Central memory CD4-positive, alpha-beta T cell (primary cell): ENCODE results near the gene PRKCB.

Experiments
- DNase-seq: peaks from one replicate; pipeline ENCODE4 v3.0.0; 2022
- total RNA-seq, 3 experiments: gene quantifications; one replicate each; lab custom pipeline; 2026; lab: John Stamatoyannopoulos, UW

Gene PRKCB
- total RNA-seq = 210 to 302 (median 226) reads per million in 3 experiments

DNA sequence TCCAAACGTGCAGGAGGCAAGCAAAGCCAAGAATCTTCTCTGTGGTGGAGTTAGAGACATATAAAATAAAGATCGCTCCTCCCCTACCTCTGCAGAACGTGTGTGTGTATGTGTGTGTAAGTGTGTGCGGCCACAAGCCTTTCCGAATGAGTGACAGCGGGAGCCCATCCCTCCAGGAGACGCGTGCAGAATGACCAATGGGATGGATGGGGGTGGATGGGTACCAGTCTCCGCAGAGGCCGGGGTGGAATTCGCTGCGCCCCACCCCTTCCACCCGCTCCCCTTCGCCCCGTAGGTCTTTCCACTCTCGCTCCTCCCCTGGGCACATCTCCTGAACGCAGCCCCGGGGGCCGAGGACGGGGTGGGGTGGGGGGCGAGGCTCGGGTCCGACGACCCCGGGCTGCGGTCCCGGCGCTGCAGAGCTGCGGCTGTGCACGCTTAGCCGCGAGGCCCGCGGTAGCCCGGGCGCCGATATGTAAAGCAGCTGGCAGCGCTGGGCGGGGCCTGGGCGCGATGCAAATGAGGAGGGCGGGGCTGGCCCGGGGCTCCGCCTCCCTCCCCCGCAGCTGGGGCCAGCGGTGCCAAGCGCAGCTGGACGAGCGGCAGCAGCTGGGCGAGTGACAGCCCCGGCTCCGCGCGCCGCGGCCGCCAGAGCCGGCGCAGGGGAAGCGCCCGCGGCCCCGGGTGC is at the start of gene PRKCB:
Gene PRKCB (plus strand): TSS at position 594 of the 688 bp plus-strand sequence.
- DNase-seq = peak; percentile 87

DNA sequence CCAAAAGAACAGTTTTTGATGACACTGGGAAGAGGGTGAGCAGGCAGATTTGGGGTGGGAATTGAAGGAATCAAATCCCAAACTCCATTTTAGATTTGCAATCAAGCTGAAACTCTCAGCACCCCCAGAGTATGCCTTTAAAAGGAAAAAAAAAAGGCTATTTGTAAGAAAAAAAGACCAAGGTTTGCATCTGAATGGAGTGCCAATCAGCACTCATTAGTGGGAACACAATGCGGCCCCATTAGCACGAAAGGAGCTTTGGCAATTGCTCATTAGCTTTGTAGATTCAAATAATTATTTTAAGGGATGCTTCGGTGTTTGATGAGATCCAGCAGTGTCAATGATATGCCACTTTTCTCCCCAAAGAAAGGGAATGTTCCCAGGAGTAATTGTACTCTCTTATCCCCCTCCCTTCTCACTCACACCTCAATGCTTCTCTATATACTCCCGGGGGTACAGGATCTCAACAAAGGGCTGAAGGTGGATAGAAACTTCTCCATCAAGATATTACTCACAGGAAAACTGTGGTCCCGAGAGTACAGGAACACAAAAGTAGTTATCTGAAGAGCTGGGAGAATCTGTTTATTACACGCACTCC is 48.7 kb upstream of the PRKCB start:
- DNase-seq = no peak

DNA sequence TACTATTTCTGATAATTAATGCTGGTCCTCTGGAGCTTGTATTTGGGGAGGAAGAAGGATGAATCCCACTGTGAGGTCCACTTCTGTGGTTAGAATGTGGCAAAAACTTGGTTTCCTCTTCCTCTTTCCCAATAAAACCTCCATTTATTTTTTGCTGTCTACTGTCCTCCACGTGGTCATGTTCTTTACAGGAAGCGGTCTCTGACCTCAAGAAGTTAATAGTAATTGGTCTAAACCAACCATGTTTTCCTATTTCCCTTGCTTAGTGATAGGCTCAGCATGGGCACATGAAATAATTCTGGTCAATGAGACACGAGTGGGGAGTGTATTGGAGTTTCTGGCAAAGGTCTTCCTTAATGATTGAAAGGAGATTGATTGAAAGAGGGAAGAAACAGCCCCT is 47.1 kb upstream of the PRKCB start:
- no peak for DNase-seq

DNA sequence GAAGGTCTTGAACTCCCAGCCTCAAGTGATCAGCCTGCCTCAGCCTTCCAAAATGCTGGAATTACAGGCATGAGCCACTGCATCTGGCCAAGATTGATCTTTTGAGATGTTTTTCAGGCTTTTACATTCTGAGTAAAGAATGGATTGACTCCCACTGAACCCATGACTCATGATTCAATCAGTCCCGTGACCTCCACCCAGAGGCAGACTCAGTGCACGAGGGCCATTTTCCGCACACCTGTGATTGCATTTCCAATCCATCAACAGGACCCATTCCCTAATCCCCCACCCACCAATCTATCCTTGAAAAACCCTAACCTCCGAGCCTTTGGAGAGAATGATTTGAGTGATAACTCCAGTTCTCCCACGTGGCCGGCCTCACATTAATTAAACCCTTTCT is 40.4 kb upstream of the PRKCB start:
- DNase-seq = no peak

DNA sequence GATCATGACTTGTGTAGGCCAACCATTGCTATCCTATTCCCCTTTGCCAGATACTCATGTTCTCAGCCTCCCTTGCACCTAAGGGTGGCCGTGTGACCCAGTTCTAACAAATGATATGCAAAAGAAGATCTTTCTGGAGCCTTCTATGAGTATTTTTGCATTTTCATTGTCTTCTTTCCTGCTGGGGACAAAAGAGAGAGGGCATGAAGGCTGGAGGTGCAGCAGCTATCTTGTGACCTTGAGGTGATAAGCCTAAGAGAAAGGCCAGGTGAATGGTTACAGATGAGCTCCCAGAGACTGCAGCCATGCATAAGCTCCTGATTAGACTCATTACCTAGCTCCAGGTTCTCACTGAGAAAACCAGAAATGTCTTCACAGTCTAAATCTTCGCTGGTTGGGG is 38.8 kb upstream of the PRKCB start:
- DNase-seq = no peak

DNA sequence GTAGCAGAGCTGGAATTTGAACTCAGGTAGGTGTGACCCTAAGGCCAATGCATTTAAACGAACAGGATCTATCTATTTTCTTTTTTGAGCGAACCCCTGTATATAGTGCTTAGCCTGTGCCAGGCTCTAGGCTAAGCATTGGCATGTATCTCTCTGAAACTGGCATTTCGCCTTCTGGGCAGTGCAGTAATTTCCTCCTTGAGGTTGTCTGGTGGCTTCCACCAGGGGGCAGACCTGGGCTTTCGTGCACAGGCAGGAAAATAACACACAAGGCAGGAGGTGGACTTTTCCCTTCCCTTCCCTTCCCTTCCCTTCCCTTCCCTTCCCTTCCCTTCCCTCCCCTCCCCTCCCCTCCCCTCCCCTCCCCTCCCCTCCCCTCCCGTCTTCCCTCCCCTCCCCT is 34.4 kb upstream of the PRKCB start:
- peak; percentile 62 for DNase-seq

DNA sequence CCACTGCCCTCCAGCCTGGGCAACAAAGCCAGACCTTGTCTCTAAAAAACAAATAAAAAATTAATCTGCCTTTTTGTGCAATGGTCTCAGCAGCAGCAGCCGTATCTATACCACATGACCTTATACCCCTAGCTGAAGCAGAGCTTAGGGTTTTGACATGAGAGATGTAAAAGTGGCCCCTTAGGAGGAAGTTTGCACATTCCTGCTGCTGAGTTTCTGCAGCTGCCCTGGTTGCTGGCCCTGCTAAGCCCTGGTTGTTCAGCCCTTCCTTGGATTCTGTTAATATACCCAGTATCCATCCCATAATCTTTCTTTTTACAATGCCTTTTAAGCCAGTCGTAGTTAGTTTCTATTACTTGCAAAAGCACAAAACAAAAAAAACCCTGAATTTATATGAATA is 33.0 kb upstream of the PRKCB start:
- no peak for DNase-seq

DNA sequence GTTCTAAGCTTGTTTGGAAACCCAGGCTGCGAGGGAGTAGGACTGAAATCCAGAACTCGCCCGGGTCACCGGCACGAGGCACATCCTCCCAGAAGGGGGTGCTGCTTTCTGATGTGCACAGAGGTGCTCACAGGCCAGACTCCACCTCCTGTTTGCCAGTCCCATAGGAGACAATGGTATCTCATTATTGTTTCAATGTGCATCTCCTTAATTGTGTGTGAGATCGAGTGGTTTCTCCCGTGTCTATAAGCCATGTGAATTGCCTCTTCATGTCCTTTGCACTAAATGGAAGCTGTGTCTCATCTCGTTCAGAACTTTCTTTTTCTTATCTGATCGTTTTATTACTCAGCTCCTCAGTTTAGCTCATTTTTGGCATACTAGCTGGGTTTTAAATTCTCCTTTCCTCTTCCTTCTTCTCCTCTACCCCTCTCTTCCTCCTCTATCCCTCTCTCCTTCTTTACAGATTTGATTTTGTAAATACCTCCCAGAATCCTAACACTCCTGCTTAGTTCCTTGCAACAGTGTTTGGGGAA is 32.1 kb upstream of the PRKCB start:
- peak; percentile 57 for DNase-seq

DNA sequence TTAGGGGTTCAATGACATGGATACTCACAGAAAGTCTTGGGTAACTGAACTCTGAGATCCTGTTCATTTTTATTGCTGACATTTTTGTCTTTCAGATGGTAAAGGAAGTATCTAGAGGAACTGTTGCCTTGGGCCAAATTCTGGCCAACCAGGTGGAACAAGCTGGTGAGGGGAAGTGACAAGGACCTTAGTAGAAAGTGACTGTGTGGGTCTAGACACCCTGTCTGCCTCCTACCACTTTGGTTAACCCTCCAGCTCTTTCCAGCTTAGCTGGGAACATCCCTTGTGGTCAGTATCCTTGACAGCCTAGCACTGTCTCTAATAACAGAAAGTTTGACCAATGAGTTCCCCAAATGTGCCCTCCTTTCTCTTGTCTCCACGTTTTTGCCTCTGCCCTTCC is 28.8 kb upstream of the PRKCB start:
- DNase-seq = no peak

DNA sequence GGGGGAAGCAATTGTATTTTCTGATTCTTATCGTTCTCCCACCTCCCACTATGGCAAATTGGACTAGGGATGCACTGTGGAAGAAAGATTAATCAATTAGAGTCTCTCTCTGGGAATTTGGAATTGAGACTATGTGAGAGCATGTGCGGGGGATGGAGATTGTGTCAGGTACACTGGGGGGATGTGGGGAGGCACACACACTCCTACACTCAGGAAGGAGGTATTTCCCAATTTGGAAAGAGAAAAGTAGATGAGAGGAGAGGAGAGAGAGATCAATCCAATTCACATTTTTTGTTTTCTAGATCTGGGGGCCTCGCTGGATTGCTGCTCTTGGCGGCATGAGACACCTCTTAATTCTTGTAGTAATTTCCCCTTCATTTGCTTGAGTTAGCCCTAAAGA is 14.3 kb upstream of the PRKCB start:
- DNase-seq = no peak

DNA sequence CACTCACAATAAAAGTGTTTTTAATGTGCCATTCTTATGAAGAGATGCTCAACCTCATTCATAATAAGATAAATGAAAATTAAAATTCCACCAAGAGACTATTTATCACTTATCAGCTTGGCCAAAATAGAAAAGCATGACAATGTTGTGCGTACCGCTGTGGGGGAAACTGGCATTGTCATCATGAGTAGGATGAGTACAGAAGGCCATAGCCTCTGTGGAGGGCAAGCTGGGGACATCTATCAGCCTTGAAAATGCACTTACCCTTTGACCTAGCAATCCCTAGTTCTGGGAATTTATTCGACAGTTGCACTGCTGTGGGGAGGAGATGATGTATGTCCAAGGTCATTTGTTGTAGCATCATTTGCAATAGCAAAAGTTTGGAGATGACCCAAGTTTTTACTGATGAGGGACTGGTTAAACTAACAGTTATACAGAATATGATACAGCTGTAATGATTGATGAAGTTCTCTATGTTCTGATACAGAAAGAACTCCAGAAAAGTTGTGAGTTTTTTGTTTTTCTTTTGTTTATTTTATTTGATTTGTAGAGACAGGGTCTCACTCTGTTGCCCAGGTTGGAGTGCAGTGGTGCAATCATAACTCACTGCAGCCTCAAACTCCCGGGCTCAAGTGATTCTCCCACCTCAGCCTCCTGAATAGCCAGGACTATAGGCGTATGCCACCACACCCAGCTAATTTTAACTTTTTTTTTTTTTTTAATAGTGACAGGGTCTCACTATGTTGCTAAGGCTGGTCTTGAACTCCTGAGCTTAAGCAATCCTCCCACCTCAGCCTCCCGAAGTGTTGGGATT is 13.7 kb upstream of the PRKCB start:
- no peak for DNase-seq

DNA sequence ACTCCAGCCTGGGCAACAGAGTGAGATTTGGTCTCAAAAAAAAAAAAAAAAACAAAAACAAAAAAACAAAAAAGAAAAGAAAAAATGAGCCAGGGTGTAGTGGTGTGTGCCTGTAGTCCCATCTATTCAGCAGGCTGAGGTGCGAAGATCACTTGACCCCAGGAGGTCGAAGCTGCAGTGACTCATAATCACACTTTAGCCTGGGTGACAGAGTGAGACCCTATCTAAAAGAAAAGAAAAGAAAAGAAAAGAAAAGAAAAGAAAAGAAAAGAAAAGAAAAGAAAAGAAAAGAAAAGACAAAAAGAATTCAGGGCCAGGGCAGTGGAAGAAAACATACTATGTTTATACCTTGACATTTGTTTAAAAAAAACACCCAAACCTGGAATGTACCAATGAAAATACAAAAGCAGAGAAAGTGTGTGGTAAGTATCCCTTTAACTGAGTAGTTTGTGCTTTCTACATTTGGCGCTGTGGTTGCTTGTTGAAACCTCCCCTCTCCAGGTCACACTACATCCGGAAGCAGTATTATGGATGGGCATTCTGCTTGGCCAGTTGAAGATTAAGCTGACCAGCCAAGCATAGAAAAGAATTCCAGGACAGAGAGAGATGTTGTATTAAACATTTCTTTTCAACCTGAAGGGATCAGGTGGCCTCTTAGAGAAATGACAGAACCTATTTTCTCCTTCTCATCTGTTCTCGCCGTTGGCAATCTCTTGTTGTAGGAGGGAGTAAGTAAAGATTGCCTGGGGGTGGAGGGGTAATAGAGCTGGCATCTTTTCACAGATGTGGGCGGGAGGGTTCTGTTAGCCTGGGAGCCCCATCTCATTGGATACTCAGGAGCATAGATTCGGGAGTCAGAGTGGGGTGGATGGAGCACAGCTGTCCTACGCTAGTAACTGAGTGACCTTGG is 12.1 kb upstream of the PRKCB start:
- DNase-seq = no peak

DNA sequence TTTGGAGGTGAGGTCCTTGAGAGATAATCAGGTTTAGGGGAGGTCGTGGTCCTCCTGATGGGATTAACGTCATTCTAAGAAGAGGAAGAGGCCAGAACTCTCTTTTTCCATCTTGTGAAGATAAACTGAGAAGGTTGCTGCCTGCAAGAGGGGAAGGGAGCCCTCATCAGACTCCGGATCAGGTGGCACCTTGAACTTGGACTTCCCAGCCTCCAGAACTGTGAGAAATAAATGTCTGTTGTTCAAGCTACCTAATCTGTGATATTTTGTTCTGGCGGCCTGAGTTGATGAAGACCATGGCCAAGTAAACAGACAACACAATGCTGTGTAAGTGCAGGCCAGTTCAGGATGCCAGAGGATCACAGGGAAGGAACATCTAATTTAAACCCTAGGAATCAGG is 10.9 kb upstream of the PRKCB start:
- DNase-seq = no peak

DNA sequence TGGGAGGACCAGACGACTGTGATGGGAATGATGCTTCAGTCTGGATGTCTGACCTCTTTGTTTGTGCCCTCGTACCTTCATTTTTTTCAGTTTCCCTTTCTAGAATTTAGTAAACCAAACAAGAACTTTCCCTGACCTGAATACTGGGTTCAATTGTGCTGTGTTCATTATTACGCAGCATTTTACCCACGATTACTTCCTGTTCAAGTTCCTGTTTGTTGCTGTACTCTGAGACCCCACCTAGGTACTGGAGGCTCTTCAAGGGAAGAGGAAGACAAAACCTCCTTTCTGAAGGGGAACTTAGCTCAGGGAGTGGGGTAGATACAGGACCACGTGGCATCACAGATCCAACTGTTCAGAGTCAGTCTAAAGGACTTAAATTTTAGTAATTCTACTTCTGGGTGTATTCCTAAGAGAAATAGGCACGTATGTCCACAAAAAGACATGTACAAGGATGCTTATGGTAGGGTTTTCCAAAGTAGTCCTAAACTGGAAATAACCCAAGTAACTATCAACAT is 9.2 kb upstream of the PRKCB start:
- DNase-seq = peak; percentile 71

DNA sequence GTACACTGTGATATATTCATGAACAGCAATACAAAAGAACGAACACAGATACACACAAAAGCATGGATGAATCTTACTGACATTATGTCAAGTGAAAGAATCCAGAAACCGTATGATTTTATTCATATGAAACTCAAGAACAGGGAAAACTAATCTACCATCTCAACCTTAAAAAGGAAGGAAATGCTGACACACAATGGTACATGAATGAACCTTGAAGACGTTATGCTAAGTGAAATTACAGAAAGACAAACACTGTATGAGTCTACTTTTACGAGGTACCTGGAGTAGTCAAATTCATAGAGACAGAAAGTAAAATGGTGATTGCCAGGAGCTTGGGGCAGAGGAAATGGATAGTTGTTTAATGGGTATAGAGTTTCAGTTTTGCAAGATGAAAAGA is 8.7 kb upstream of the PRKCB start:
- DNase-seq = peak; percentile 25

DNA sequence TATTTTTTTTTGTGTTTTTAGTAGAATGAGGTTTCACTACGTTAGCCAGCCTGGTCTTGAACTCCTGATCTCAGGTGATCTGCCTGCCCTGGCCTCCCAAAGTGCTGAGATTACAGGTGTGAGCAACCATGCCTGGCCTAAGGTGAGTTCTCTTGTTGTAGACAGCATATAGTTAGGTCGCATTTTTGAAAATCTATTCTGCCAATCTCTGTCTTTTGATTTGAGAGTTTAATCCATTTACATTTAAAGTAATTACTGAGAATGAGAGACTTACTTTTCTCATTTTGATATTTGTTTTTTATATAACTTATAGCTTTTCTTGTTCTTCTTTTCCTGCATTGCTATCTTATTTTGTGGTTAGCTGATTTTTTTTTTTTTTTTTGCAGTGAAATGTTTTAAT is 6.3 kb upstream of the PRKCB start:
- DNase-seq = no peak

DNA sequence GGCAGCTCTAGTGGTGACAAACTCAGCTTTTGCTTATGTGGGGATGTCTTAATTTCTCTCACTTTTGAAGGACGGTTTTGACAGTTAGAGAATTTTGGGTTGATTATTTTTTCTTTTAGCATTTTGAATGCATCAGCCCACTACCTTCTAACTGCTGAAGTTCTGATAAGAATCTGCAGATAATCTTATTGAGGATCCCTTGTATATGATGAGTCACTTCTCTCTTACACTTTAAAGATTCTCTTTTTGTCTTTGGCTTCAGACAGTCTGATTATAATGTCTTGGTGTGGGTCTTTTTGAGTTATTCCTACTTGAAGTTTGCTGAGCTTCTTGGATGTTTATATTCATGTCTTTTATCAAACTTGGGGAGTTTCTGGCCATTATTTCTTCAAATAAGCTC is 5.5 kb upstream of the PRKCB start:
- no peak for DNase-seq

DNA sequence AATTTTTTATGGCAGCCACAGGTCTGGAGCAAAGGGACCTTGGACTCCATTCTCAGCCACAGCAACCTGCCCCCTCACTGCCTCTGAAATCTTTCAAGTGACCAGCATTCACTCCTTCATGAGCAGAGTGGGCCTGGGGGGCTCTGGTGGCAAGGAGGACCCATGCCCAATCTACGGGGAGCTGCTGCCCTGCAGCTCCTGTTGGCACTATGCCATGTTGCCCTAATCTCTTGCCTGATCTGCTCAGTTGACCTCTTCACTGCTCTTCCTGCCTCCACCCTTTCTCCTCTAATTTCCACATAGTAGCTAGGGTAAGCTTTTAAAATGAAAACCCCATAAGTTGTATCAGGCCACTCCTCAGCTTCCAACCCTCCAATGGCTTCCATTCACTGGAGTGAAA is 2.9 kb upstream of the PRKCB start:
- no peak for DNase-seq

DNA sequence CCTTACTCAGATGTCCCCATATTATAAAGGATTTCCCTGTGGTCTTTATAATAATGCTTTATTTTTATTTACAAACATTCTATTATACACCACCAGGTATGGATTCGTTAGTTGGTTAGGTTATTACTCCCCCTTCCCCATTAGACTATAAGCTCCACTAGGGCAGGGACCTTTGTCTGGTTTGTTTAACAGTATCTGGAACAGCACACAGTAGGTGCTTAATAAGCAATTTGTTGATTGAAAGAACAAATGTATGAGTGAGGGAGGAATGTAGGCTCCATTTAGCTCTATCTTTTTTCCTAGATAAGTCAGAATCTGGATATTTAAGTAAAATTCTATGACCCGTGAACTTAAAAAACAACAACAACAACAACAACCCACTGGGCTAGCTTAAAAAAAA is 2.3 kb upstream of the PRKCB start:
- no peak for DNase-seq

DNA sequence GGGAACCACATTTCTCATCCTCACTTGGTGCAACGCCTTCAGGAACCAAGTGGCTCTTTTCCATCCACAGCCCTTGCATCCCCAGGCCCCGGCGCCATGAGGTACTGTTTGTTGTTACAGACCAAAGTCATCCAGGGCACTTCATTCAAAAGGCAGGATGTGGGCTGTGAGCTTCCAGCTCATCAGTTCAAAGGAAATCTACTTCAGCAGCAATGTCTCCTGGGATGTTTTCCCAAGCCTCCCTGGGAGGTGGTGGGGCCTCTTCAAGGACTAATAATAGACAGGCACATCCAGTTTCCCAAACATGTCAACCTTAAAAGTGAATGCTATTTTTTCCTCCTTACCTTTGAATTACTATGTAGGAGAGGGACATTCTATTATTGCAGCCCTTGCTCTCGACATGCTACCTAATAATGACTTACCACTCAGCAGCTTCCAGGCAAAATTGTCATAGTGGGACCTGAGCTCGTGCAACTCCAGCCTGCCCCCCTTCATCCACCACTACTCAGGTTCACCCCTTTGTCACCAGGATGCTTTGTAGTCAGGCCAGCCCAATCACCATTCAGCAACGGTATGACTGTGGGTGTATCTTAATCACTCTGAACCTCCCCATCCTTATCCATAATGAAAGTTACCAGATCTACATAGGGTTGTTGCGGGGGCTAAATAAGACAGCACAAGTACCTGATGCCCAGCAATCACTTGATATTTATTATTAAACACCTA is 1.7 kb upstream of the PRKCB start:
- DNase-seq = no peak

DNA sequence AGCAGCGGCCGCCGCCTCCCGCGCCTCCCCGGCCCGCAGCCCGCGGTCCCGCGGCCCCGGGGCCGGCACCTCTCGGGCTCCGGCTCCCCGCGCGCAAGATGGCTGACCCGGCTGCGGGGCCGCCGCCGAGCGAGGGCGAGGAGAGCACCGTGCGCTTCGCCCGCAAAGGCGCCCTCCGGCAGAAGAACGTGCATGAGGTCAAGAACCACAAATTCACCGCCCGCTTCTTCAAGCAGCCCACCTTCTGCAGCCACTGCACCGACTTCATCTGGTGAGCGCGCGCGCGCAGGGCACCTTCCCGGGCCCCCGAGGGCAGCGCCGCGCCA is 258 bp downstream of the PRKCB start:
- no peak for DNase-seq
